A673 (cell line): Measurements from ENCODE around the gene PLPP7. TPM values are rescaled to one million over a fixed set of nuclear protein-coding genes. Genes with fewer than 3 reads are reported as not detected.
A peak's percentile ranks its signal among the peaks of the same experiment; 100 is the strongest.

Experiments used
- BruUV-seq: library from RNA; stranded (reverse); fragments of 400-500 nt; replicated peaks from 2 replicates; lab custom pipeline; 2021; lab: Mats Ljungman, UMichigan
- CTCF ChIA-PET: fragments of 300-600 bp; sonication (Branson Sonifier 250); formaldehyde crosslinking; loops from one replicate; lab custom pipeline; 2022; ENCODE audit warnings: antibody characterized with exemption; lab: Charles Lee
- POLR2A ChIA-PET: fragments of 300-600 bp; sonication (Branson Sonifier 250); formaldehyde crosslinking; loops from one replicate; lab custom pipeline; 2022; ENCODE audit warnings: antibody characterized with exemption; ENCODE audit not compliant: low non-redundant PET; lab: Charles Lee
- DNase-seq: peaks from one replicate; pipeline ENCODE4 v3.0.0-alpha.2; 2015; ENCODE audit warnings: low spot score
- H3K27ac ChIP-seq: fragments of 200-600 bp; sonication (generic); 2 replicates; pipeline ENCODE4 v1.5.1; 2016; ENCODE audit warnings: mixed run types, low read depth, mild to moderate bottlenecking, mixed read lengths, antibody characterized with exemption, low read length; ENCODE audit not compliant: poor library complexity, severe bottlenecking
- H3K27me3 ChIP-seq: fragments of 200-600 bp; sonication (generic); replicated peaks from 2 replicates; pipeline ENCODE4 v1.6.1; 2017; ENCODE audit warnings: mixed run types, low read depth, mild to moderate bottlenecking, mixed read lengths, antibody characterized with exemption, low read length; ENCODE audit not compliant: insufficient read depth, poor library complexity
- H3K36me3 ChIP-seq: fragments of 200-600 bp; sonication (generic); 2 replicates; pipeline ENCODE4 v1.6.1; 2016; ENCODE audit warnings: mixed run types, mild to moderate bottlenecking, mixed read lengths, antibody characterized with exemption, low read length; ENCODE audit not compliant: insufficient read depth, poor library complexity, severe bottlenecking
- H3K4me1 ChIP-seq: fragments of 200-600 bp; sonication (generic); 2 replicates; pipeline ENCODE4 v1.6.1; 2017; ENCODE audit warnings: mixed run types, mild to moderate bottlenecking, mixed read lengths, antibody characterized with exemption, low read length; ENCODE audit not compliant: insufficient read depth, poor library complexity, severe bottlenecking
- H3K4me3 ChIP-seq: fragments of 200-600 bp; sonication (generic); 2 replicates; pipeline ENCODE4 v1.5.1; 2016; ENCODE audit warnings: low read depth, mixed run types, mild to moderate bottlenecking, mixed read lengths, low read length; ENCODE audit not compliant: poor library complexity, severe bottlenecking
- H3K9me3 ChIP-seq: fragments of 200-600 bp; sonication (generic); 2 replicates; pipeline ENCODE4 v1.6.1; 2016; ENCODE audit warnings: mixed run types, low read depth, mild to moderate bottlenecking, mixed read lengths, antibody characterized with exemption, low read length; ENCODE audit not compliant: poor library complexity, severe bottlenecking
- CTCF ChIP-seq: fragments of 300-800, 200-600 bp; sonication (generic); conservative IDR thresholded peaks from 2 replicates; pipeline ENCODE4 v1.5.1; 2017; ENCODE audit warnings: low read depth, mild to moderate bottlenecking, antibody characterized with exemption, low read length, moderate library complexity, mixed read lengths
- EZH2 ChIP-seq: fragments of 200-600 bp; sonication (generic); IDR thresholded peaks from 2 replicates; pipeline ENCODE4 v1.6.1; 2017; ENCODE audit warnings: borderline replicate concordance, low read depth, mild to moderate bottlenecking, mixed read lengths, antibody characterized with exemption, low read length; ENCODE audit not compliant: poor library complexity, severe bottlenecking
- intact Hi-C: fragments of 100-400 bp; cut with micrococcal nuclease; formaldehyde crosslinking; loops from one replicate; pipeline ENCODE4 v1.10.0; 2022; ENCODE audit not compliant: unreplicated experiment
- total RNA-seq: library from RNA; stranded (reverse); gene quantifications from 2 replicates; pipeline ENCODE4 v1.2.3, GENCODE V29; 2021

Gene PLPP7
- total RNA-seq, 1 experiment from 2014 or later = not detected

GRCh38 chr9:131333771-131334628 lies 44.5 kb downstream of the PLPP7 start:
- H3K36me3 ChIP-seq = no peaks in the 10 kb centered on the region
- H3K4me3 ChIP-seq = no peak overlapping the region
- intact Hi-C loops = no loop called here
- TF ChIP-seq CTCF = no peak
- TF ChIP-seq EZH2 = no peak
- CTCF ChIA-PET = interaction anchor here (0.7 to 1.0 kb wide), 2 partner anchors 16 to 155 kb away, joined by 5 read pairs; no protein-coding TSS in a partner anchor
- peaks cover 16% of the 10 kb centered on the region for H3K4me1 ChIP-seq
- no TSS peak for BruUV-seq
- no peaks in the 10 kb centered on the region for H3K9me3 ChIP-seq
- no peak for DNase-seq
- POLR2A ChIA-PET = no interaction called here
- no peaks in the 10 kb centered on the region for H3K27me3 ChIP-seq
- H3K27ac ChIP-seq = no peak overlapping the region

- Histone ChIP-seq H3K4me1 (peaks cover 16% of the 10 kb centered on the region), H3K27ac (no peak overlapping the region), H3K4me3 (no peak overlapping the region), H3K36me3 (no peaks in the 10 kb centered on the region), H3K27me3 (no peaks in the 10 kb centered on the region), H3K9me3 (no peaks in the 10 kb centered on the region)
- TF ChIP-seq EZH2 (no peak), CTCF (no peak)
- intact Hi-C loops = no loop called here
- BruUV-seq = no TSS peak
- ChIA-PET POLR2A (no interaction called here), CTCF (interaction anchor here (0.5 to 1.0 kb wide), 6 partner anchors 15 to 281 kb away, joined by 3 to 8 read pairs (median 5); no protein-coding TSS in a partner anchor)
- peak; percentile 56 for DNase-seq
These were observed 45.3 kb downstream of the PLPP7 start for GRCh38 chr9:131334629-131335367.

GRCh38 chr9:131335368-131335755 lies 45.8 kb downstream of the PLPP7 start:
- no TSS peak for BruUV-seq

More at GRCh38 chr9:131335368-131335755, 45.8 kb downstream of the PLPP7 start:
- CTCF ChIA-PET = interaction anchor here (0.5 to 1.6 kb wide), 6 partner anchors 37 to 234 kb away, joined by 3 to 12 read pairs (median 6); no protein-coding TSS in a partner anchor
- Histone ChIP-seq H3K9me3 (no peaks in the 10 kb centered on the region), H3K4me3 (no peak overlapping the region), H3K36me3 (no peaks in the 10 kb centered on the region), H3K27me3 (no peaks in the 10 kb centered on the region), H3K27ac (no peak overlapping the region), H3K4me1 (peaks cover 16% of the 10 kb centered on the region)
- TF ChIP-seq EZH2 (no peak), CTCF (no peak)
- intact Hi-C loops = no loop called here
- no peak for DNase-seq
- POLR2A ChIA-PET = no interaction called here
